Liver (tissue), 3 donors: ENCODE data around the gene EPHB4.

Source experiments
- ATF3 ChIP-seq: IDR thresholded peaks from 2 replicates; pipeline ENCODE4 v1.6.1; 2016; ENCODE audit warnings: antibody characterized with exemption
- CTCF ChIP-seq: fragments of 150-350 bp; IDR thresholded peaks from 2 replicates; pipeline ENCODE4 v1.5.1; 2017; ENCODE audit warnings: improper control_type of control experiment, low read depth, low read length; ENCODE audit not compliant: missing input control
- HNF4A ChIP-seq, 2 donors: conservative IDR thresholded peaks; 2 replicates each; pipeline ENCODE4 v1.6.1; 2016; ENCODE audit warnings: antibody characterized with exemption in 2 of 2, mild to moderate bottlenecking in 2 of 2
- JUND ChIP-seq, 2 donors: IDR thresholded peaks; 2 replicates each; pipeline ENCODE4 v1.6.1; 2016; ENCODE audit warnings: antibody characterized with exemption in 2 of 2
- MAX ChIP-seq: IDR thresholded peaks from 2 replicates; pipeline ENCODE4 v1.6.1; 2016; ENCODE audit warnings: antibody characterized with exemption
- REST ChIP-seq: IDR thresholded peaks from 2 replicates; pipeline ENCODE4 v1.6.1; 2016; ENCODE audit warnings: antibody characterized with exemption, mild to moderate bottlenecking
- RXRA ChIP-seq, 2 donors: IDR thresholded peaks; 2 replicates each; pipeline ENCODE4 v1.6.1; 2017 to 2018; ENCODE audit warnings: antibody characterized with exemption in 2 of 2, mild to moderate bottlenecking in 1 of 2
- YY1 ChIP-seq: IDR thresholded peaks from 2 replicates; pipeline ENCODE4 v1.6.1; 2016; ENCODE audit warnings: antibody characterized with exemption, mild to moderate bottlenecking
- donor health status: healthy.
- donor health status: healthy.

- TF ChIP-seq CTCF: no peak
- no peak for TF ChIP-seq YY1
- no peak for TF ChIP-seq REST
- peak; percentile 64 to 79 for TF ChIP-seq JUND (IDR thresholded peaks at IDR 0.05)
- TF ChIP-seq HNF4A (conservative IDR thresholded peaks at IDR 0.05): peak in 1 of 2 donors; percentile 14
- TF ChIP-seq ATF3: no peak
- no peak for TF ChIP-seq MAX
- no peak for TF ChIP-seq RXRA (IDR thresholded peaks at IDR 0.05)
These were observed 39.9 kb upstream of the EPHB4 start, which contains the start of gene TRIP6 for GRCh38 chr7:100867040-100867775.
